Keratinocyte (primary cell): Measurements from ENCODE around the gene ABLIM1. TPM values are rescaled to one million over a fixed set of nuclear protein-coding genes. Genes with fewer than 3 reads are reported as not detected.

Source experiments
- DNase-seq: peaks from one replicate; pipeline ENCODE4 v3.0.0-alpha.2; 2011; ENCODE audit warnings: low read depth, missing footprints, low spot score
- FAIRE-seq: peaks from 2 replicates; lab custom pipeline; 2011; peaks lifted over from hg19 to GRCh38; lab: Jason Lieb, UNC
- H2AFZ ChIP-seq: 2 replicates; pipeline ENCODE4 v1.6.0; 2012; ENCODE audit warnings: low read length, control low read depth, inconsistent platforms; ENCODE audit not compliant: control insufficient read depth
- H3K27ac ChIP-seq: 2 replicates; pipeline ENCODE4 v1.5.1; 2011; ENCODE audit warnings: low read length; ENCODE audit not compliant: control insufficient read depth, insufficient read depth
- H3K27me3 ChIP-seq: 3 replicates; pipeline ENCODE4 v1.6.0; 2011; ENCODE audit warnings: low read length; ENCODE audit not compliant: control insufficient read depth, insufficient read depth; ENCODE audit errors: extremely low read depth
- H3K36me3 ChIP-seq, 2 experiments: 2 replicates in 1 of 2; 3 replicates in 1 of 2; pipeline ENCODE4 v1.5.1; 2011; ENCODE audit warnings: low read length in 2 of 2, mild to moderate bottlenecking in 1 of 2; ENCODE audit not compliant: control insufficient read depth in 2 of 2, insufficient read depth in 2 of 2; ENCODE audit errors: extremely low read depth in 1 of 2
- H3K4me1 ChIP-seq: 3 replicates; pipeline ENCODE4 v1.5.1; 2011; ENCODE audit warnings: low read length; ENCODE audit not compliant: control insufficient read depth, insufficient read depth; ENCODE audit errors: extremely low read depth
- H3K4me2 ChIP-seq: 3 replicates; pipeline ENCODE4 v1.6.0; 2011; ENCODE audit warnings: low read depth, low read length; ENCODE audit not compliant: control insufficient read depth, insufficient read depth; ENCODE audit errors: extremely low read depth
- H3K4me3 ChIP-seq, 3 experiments: fragments of 200-600 bp in 1 of 3; sonication (generic) in 1 of 3; 2 replicates in 2 of 3; 3 replicates in 1 of 3; pipeline ENCODE4 v1.5.1; 2011 to 2016; ENCODE audit warnings: low read length in 3 of 3, mild to moderate bottlenecking in 3 of 3, control low read depth in 2 of 3, inconsistent platforms in 1 of 3, low read depth in 1 of 3, mixed read lengths in 1 of 3, mixed run types in 1 of 3, moderate library complexity in 1 of 3; ENCODE audit not compliant: control insufficient read depth in 2 of 3, insufficient read depth in 2 of 3; ENCODE audit errors: extremely low read depth in 1 of 3
- H3K79me2 ChIP-seq: 2 replicates; pipeline ENCODE4 v1.6.0; 2012; ENCODE audit warnings: low read length; ENCODE audit not compliant: control insufficient read depth, insufficient read depth
- H3K9ac ChIP-seq: 3 replicates; pipeline ENCODE4 v1.6.0; 2011; ENCODE audit warnings: low read length; ENCODE audit not compliant: control insufficient read depth, insufficient read depth; ENCODE audit errors: extremely low read depth
- H3K9me1 ChIP-seq: 3 replicates; pipeline ENCODE4 v1.6.0; 2011; ENCODE audit warnings: low read length; ENCODE audit not compliant: control insufficient read depth, insufficient read depth; ENCODE audit errors: extremely low read depth
- H3K9me3 ChIP-seq: 2 replicates; pipeline ENCODE4 v1.5.1; 2012; ENCODE audit warnings: low read depth, low read length; ENCODE audit not compliant: control insufficient read depth
- H4K20me1 ChIP-seq: 3 replicates; pipeline ENCODE4 v1.6.0; 2011; ENCODE audit warnings: low read length; ENCODE audit not compliant: control insufficient read depth, insufficient read depth; ENCODE audit errors: extremely low read depth
- CTCF ChIP-seq, 3 experiments: IDR thresholded peaks in 1 of 3; conservative IDR thresholded peaks in 1 of 3; optimal IDR thresholded peaks in 1 of 3; 2 replicates in 2 of 3; 3 replicates in 1 of 3; pipeline versions ENCODE3 to v1.5.1; 2011; ENCODE audit warnings: low read length in 3 of 3, mild to moderate bottlenecking in 3 of 3, moderate library complexity in 2 of 3, control low read depth in 1 of 3, inconsistent platforms in 1 of 3; ENCODE audit not compliant: insufficient read depth in 2 of 3; ENCODE audit errors: extremely low read depth in 1 of 3
- EZH2 ChIP-seq: IDR thresholded peaks from one replicate; pipeline ENCODE4 v1.6.1; 2012; ENCODE audit warnings: inconsistent platforms, mild to moderate bottlenecking, low read length, moderate library complexity
- dilution Hi-C: fragments of 300-500 bp; cut with MboI; formaldehyde crosslinking; loops from one replicate; pipeline ENCODE4 v1.7.0; 2020; ENCODE audit warnings: low sequenced_read_pairs; ENCODE audit not compliant: extremely low pct_ligation_motif_present
- polyA plus RNA-seq, 5 experiments: library from polyadenylated mRNA; depleted of rRNA in 3 of 5; stranded (reverse) in 3 of 5; stranded (forward) in 1 of 5; unstranded in 1 of 5; fragments of >200 nt; gene quantifications; 1 replicate in 1 of 5; 2 replicates in 3 of 5; 3 replicates in 1 of 5; pipeline versions ENCODE4 v1.2.1 to v1.2.3, GENCODE V29; 2011 to 2012; ENCODE audit warnings: missing spikeins in 2 of 5, low read depth in 1 of 5, low replicate concordance in 1 of 5

Gene ABLIM1
- polyA plus RNA-seq, 1 donor (not counting 4 experiments of a cell fraction or from before 2014, with no cell fraction given), result 55.2 TPM

GRCh38 chr10:114665406-114665805, 7.3 kb upstream of the ABLIM1 start:
- DNase-seq (no peak), FAIRE-seq (no peak)
- no peaks in the 10 kb centered on the region for H3K4me1 ChIP-seq
- no peaks in the 10 kb centered on the region for H4K20me1 ChIP-seq
- H3K9ac ChIP-seq, result no peak overlapping the region
- peaks cover 4% of the 10 kb centered on the region for H3K27me3 ChIP-seq
- H3K9me1 ChIP-seq, result no peaks in the 10 kb centered on the region
- no peak overlapping the region for H3K4me3 ChIP-seq
- H3K27ac ChIP-seq, result no peak overlapping the region
- dilution Hi-C loops, result no loop called here
- H3K9me3 ChIP-seq, result no peaks in the 10 kb centered on the region
- peaks cover 0 to 2% of the 10 kb centered on the region in 2 experiments for H3K36me3 ChIP-seq
- H3K79me2 ChIP-seq, result no peaks in the 10 kb centered on the region
- no peak overlapping the region for H3K4me2 ChIP-seq
- H2AFZ ChIP-seq, result no peak overlapping the region
- TF ChIP-seq EZH2 (no peak), CTCF (optimal IDR thresholded peaks at IDR 0.05 in 1 of 3, IDR thresholded peaks at IDR 0.05 in 1 of 3, conservative IDR thresholded peaks at IDR 0.05 in 1 of 3; ENCODE audit: extremely low read depth in 1 of 3, insufficient read depth in 2 of 3, low read length in 3 of 3) (no peak)

- Histone ChIP-seq H3K27ac (no peak overlapping the region), H3K4me3 (no peak overlapping the region), H3K4me1 (no peaks in the 10 kb centered on the region), H3K9me1 (no peaks in the 10 kb centered on the region), H2AFZ (no peak overlapping the region), H3K4me2 (no peak overlapping the region), H3K79me2 (no peaks in the 10 kb centered on the region), H3K9me3 (no peaks in the 10 kb centered on the region), H3K27me3 (peaks cover 4% of the 10 kb centered on the region), H4K20me1 (no peaks in the 10 kb centered on the region), H3K9ac (no peak overlapping the region), H3K36me3 (peaks cover 0 to 2% of the 10 kb centered on the region in 2 experiments)
- no peak for FAIRE-seq
- TF ChIP-seq CTCF (optimal IDR thresholded peaks at IDR 0.05 in 1 of 3, IDR thresholded peaks at IDR 0.05 in 1 of 3, conservative IDR thresholded peaks at IDR 0.05 in 1 of 3; ENCODE audit: extremely low read depth in 1 of 3, insufficient read depth in 2 of 3, low read length in 3 of 3) (no peak), EZH2 (no peak)
- no peak for DNase-seq
- dilution Hi-C loops, result no loop called here
These were observed 6.1 kb upstream of the ABLIM1 start for GRCh38 chr10:114664127-114664526.
